ENCODE measurements around the gene HAAO. TPM values are rescaled to one million over a fixed set of nuclear protein-coding genes. Genes with fewer than 3 reads are reported as not detected.

Gene HAAO
- total and polyA plus RNA-seq, 9 donors: 6.2 to 33.0 (median 26.1) TPM

GRCh38 chr2:42830922-42831574 is 38.7 kb upstream of the HAAO start:
- 96 to 99% (median 98%) methylated on average over 6 of the region's 6 CpGs for WGBS, 3 donors
- Histone ChIP-seq H3K27me3 (no peaks in the 10 kb centered on the region), H3K9me3 (no peaks in the 10 kb centered on the region), H3K36me3 (no peaks in the 10 kb centered on the region), H3K4me1 (ENCODE audit: insufficient read depth) (peaks cover 14% of the 10 kb centered on the region), H3K27ac (no peak overlapping the region), H3K4me3 (no peak overlapping the region)
- TF ChIP-seq EP300 (IDR thresholded peaks at IDR 0.05) (no peak), POLR2A (IDR thresholded peaks at IDR 0.05) (no peak), CTCF (IDR thresholded peaks at IDR 0.05) (no peak)
- intact Hi-C loops (cut with DNase I): loop anchor here in 2 of 4 donors (5.0 to 10.0 kb wide), 3 partner anchors 94 to 651 kb away; no protein-coding TSS in a partner anchor
- DNase-seq: peak in 3 of 5 donors; percentile 7 to 11 (median 8)

GRCh38 chr2:42829671-42830440 is 37.5 kb upstream of the HAAO start:
- WGBS, 3 donors: 85 to 91% (median 89%) methylated on average over 4 of the region's 4 CpGs
- TF ChIP-seq POLR2A (IDR thresholded peaks at IDR 0.05): no peak
- TF ChIP-seq CTCF (IDR thresholded peaks at IDR 0.05): no peak
- TF ChIP-seq EP300 (IDR thresholded peaks at IDR 0.05): no peak
- DNase-seq: peak in 2 of 5 donors; percentile 20 to 22
- Histone ChIP-seq H3K9me3 (no peaks in the 10 kb centered on the region), H3K4me1 (ENCODE audit: insufficient read depth) (peaks cover 14% of the 10 kb centered on the region), H3K27ac (peak overlapping the region in 1 of 2 donors; percentile 7), H3K4me3 (no peak overlapping the region), H3K36me3 (no peaks in the 10 kb centered on the region), H3K27me3 (no peaks in the 10 kb centered on the region)
- intact Hi-C loops (cut with DNase I): loop anchor here in 3 of 4 donors (2.0 to 10.0 kb wide), 11 partner anchors 95 to 745 kb away; partner anchors contain the start of gene ZFP36L2 (in 2 of the 3)

- H3K4me3 ChIP-seq: no peak overlapping the region
Measured at GRCh38 chr2:42828487-42829425, 36.4 kb upstream of the HAAO start.

More at GRCh38 chr2:42828487-42829425, 36.4 kb upstream of the HAAO start:
- Histone ChIP-seq H3K9me3 (no peaks in the 10 kb centered on the region), H3K27me3 (no peaks in the 10 kb centered on the region), H3K4me1 (ENCODE audit: insufficient read depth) (peaks cover 14% of the 10 kb centered on the region), H3K36me3 (no peaks in the 10 kb centered on the region), H3K27ac (peak overlapping the region in 1 of 2 donors; percentile 7)
- peak; percentile 78 to 89 (median 85) for DNase-seq
- TF ChIP-seq EP300 (IDR thresholded peaks at IDR 0.05): no peak
- TF ChIP-seq POLR2A (IDR thresholded peaks at IDR 0.05): peak; percentile 17
- TF ChIP-seq CTCF (IDR thresholded peaks at IDR 0.05): peak; percentile 76 to 98 (median 96)
- 26 to 29% (median 28%) methylated on average over 12 of the region's 12 CpGs for WGBS, 3 donors
- intact Hi-C loops (cut with DNase I): loop anchor here in 3 of 4 donors (2.0 to 10.0 kb wide), 9 partner anchors 114 to 746 kb away; partner anchors contain the start of gene ZFP36L2 (in 2 of the 3)

Data from ovary (tissue), 9 donors.